Measurements from ENCODE around the gene TPSB2.

The TPSB2 gene

GRCh38 chr16:1182950-1183907 is 46.8 kb downstream of the TPSB2 start:
- no peak for DNase-seq (ENCODE audit: low read depth)

- DNase-seq (ENCODE audit: low read depth), result no peak
These were observed 47.7 kb downstream of the TPSB2 start for GRCh38 chr16:1182316-1182671.

- DNase-seq (ENCODE audit: low read depth), result no peak
These were observed 48.3 kb downstream of the TPSB2 start for GRCh38 chr16:1181404-1182315.

- no peak for DNase-seq (ENCODE audit: low read depth)
These were observed 49.2 kb downstream of the TPSB2 start for GRCh38 chr16:1180549-1181403.
